ENCODE data around the gene GNAO1.
A peak's percentile ranks its signal among the peaks of the same experiment; 100 is the strongest.

The GNAO1 gene

GRCh38 chr16:56199164-56199563 lies 7.9 kb downstream of the GNAO1 start:
- no peaks in the 10 kb centered on the region for H3K9me3 ChIP-seq (ENCODE audit: low read length)
- H3K4me1 ChIP-seq (ENCODE audit: insufficient read depth, low read length), result peaks cover 90% of the 10 kb centered on the region
- no peaks in the 10 kb centered on the region for H3K36me3 ChIP-seq (ENCODE audit: insufficient read depth, low read length)
- H3K4me3 ChIP-seq (ENCODE audit: low read depth in 1 of 2, low read length in 2 of 2), result no peak overlapping the region
- no peaks in the 10 kb centered on the region for H3K27me3 ChIP-seq (ENCODE audit: control insufficient read depth in 1 of 2, insufficient read depth in 2 of 2, low read length in 2 of 2)
- H3K27ac ChIP-seq (ENCODE audit: low read depth, low read length), result no peak overlapping the region
- no peak overlapping the region for H3K9ac ChIP-seq (ENCODE audit: low read length)

GRCh38 chr16:56201030-56201429 lies 9.7 kb downstream of the GNAO1 start:
- Histone ChIP-seq H3K4me1 (ENCODE audit: insufficient read depth, low read length) (peaks cover 86% of the 10 kb centered on the region), H3K9ac (ENCODE audit: low read length) (no peak overlapping the region), H3K27ac (ENCODE audit: low read depth, low read length) (no peak overlapping the region), H3K36me3 (ENCODE audit: insufficient read depth, low read length) (no peaks in the 10 kb centered on the region), H3K9me3 (ENCODE audit: low read length) (no peaks in the 10 kb centered on the region), H3K4me3 (ENCODE audit: low read depth in 1 of 2, low read length in 2 of 2) (no peak overlapping the region), H3K27me3 (ENCODE audit: control insufficient read depth in 1 of 2, insufficient read depth in 2 of 2, low read length in 2 of 2) (no peaks in the 10 kb centered on the region)

GRCh38 chr16:56202036-56202435 lies 10.7 kb downstream of the GNAO1 start:
- Histone ChIP-seq H3K9me3 (ENCODE audit: low read length) (no peaks in the 10 kb centered on the region), H3K27me3 (ENCODE audit: control insufficient read depth in 1 of 2, insufficient read depth in 2 of 2, low read length in 2 of 2) (no peaks in the 10 kb centered on the region), H3K9ac (ENCODE audit: low read length) (no peak overlapping the region), H3K4me1 (ENCODE audit: insufficient read depth, low read length) (peaks cover 77% of the 10 kb centered on the region), H3K36me3 (ENCODE audit: insufficient read depth, low read length) (no peaks in the 10 kb centered on the region), H3K27ac (ENCODE audit: low read depth, low read length) (no peak overlapping the region), H3K4me3 (ENCODE audit: low read depth in 1 of 2, low read length in 2 of 2) (no peak overlapping the region)

- Histone ChIP-seq H3K27me3 (ENCODE audit: control insufficient read depth in 1 of 2, insufficient read depth in 2 of 2, low read length in 2 of 2) (no peaks in the 10 kb centered on the region), H3K4me1 (ENCODE audit: insufficient read depth, low read length) (peaks cover 66% of the 10 kb centered on the region), H3K4me3 (ENCODE audit: low read depth in 1 of 2, low read length in 2 of 2) (no peak overlapping the region), H3K9me3 (ENCODE audit: low read length) (no peaks in the 10 kb centered on the region), H3K9ac (ENCODE audit: low read length) (no peak overlapping the region), H3K36me3 (ENCODE audit: insufficient read depth, low read length) (no peaks in the 10 kb centered on the region), H3K27ac (ENCODE audit: low read depth, low read length) (no peak overlapping the region)
These were observed 11.8 kb downstream of the GNAO1 start for GRCh38 chr16:56203052-56203451.

- peak overlapping the region; percentile 9 for H3K27ac ChIP-seq (ENCODE audit: low read depth, low read length)
These were observed 13.5 kb downstream of the GNAO1 start for GRCh38 chr16:56204816-56205215.

GRCh38 chr16:56206951-56207350 lies 15.7 kb downstream of the GNAO1 start:
- H3K9me3 ChIP-seq (ENCODE audit: low read length), result no peaks in the 10 kb centered on the region
- no peaks in the 10 kb centered on the region for H3K27me3 ChIP-seq (ENCODE audit: control insufficient read depth in 1 of 2, insufficient read depth in 2 of 2, low read length in 2 of 2)
- no peak overlapping the region for H3K9ac ChIP-seq (ENCODE audit: low read length)
- H3K27ac ChIP-seq (ENCODE audit: low read depth, low read length), result no peak overlapping the region
- H3K4me1 ChIP-seq (ENCODE audit: insufficient read depth, low read length), result peaks cover 55% of the 10 kb centered on the region
- no peak overlapping the region for H3K4me3 ChIP-seq (ENCODE audit: low read depth in 1 of 2, low read length in 2 of 2)
- no peaks in the 10 kb centered on the region for H3K36me3 ChIP-seq (ENCODE audit: insufficient read depth, low read length)

More at GRCh38 chr16:56204816-56205215, 13.5 kb downstream of the GNAO1 start:
- peaks cover 57% of the 10 kb centered on the region for H3K4me1 ChIP-seq (ENCODE audit: insufficient read depth, low read length)
- no peaks in the 10 kb centered on the region for H3K36me3 ChIP-seq (ENCODE audit: insufficient read depth, low read length)
- no peaks in the 10 kb centered on the region for H3K27me3 ChIP-seq (ENCODE audit: control insufficient read depth in 1 of 2, insufficient read depth in 2 of 2, low read length in 2 of 2)
- no peaks in the 10 kb centered on the region for H3K9me3 ChIP-seq (ENCODE audit: low read length)
- H3K9ac ChIP-seq (ENCODE audit: low read length), result no peak overlapping the region
- H3K4me3 ChIP-seq (ENCODE audit: low read depth in 1 of 2, low read length in 2 of 2), result no peak overlapping the region

GRCh38 chr16:56207421-56207820 lies 16.1 kb downstream of the GNAO1 start:
- Histone ChIP-seq H3K9me3 (ENCODE audit: low read length) (no peaks in the 10 kb centered on the region), H3K36me3 (ENCODE audit: insufficient read depth, low read length) (no peaks in the 10 kb centered on the region), H3K27me3 (ENCODE audit: control insufficient read depth in 1 of 2, insufficient read depth in 2 of 2, low read length in 2 of 2) (no peaks in the 10 kb centered on the region), H3K27ac (ENCODE audit: low read depth, low read length) (no peak overlapping the region), H3K9ac (ENCODE audit: low read length) (no peak overlapping the region), H3K4me1 (ENCODE audit: insufficient read depth, low read length) (peaks cover 55% of the 10 kb centered on the region), H3K4me3 (ENCODE audit: low read depth in 1 of 2, low read length in 2 of 2) (no peak overlapping the region)

- peak overlapping the region; percentile 88 for H3K27ac ChIP-seq (ENCODE audit: low read depth, low read length)
- no peaks in the 10 kb centered on the region for H3K9me3 ChIP-seq (ENCODE audit: low read length)
- no peaks in the 10 kb centered on the region for H3K27me3 ChIP-seq (ENCODE audit: control insufficient read depth in 1 of 2, insufficient read depth in 2 of 2, low read length in 2 of 2)
- H3K36me3 ChIP-seq (ENCODE audit: insufficient read depth, low read length), result no peaks in the 10 kb centered on the region
- H3K4me1 ChIP-seq (ENCODE audit: insufficient read depth, low read length), result peaks cover 62% of the 10 kb centered on the region
- peak overlapping the region in 1 of 2 donors; percentile 38 for H3K4me3 ChIP-seq (ENCODE audit: low read depth in 1 of 2, low read length in 2 of 2)
- no peak overlapping the region for H3K9ac ChIP-seq (ENCODE audit: low read length)
These were observed 20.2 kb downstream of the GNAO1 start for GRCh38 chr16:56211435-56211981.

- H3K27ac ChIP-seq (ENCODE audit: low read depth, low read length), result peak overlapping the region; percentile 88
- no peaks in the 10 kb centered on the region for H3K9me3 ChIP-seq (ENCODE audit: low read length)
- H3K4me1 ChIP-seq (ENCODE audit: insufficient read depth, low read length), result peaks cover 62% of the 10 kb centered on the region
- H3K4me3 ChIP-seq (ENCODE audit: low read depth in 1 of 2, low read length in 2 of 2), result peak overlapping the region in 1 of 2 donors; percentile 38
- no peak overlapping the region for H3K9ac ChIP-seq (ENCODE audit: low read length)
- no peaks in the 10 kb centered on the region for H3K27me3 ChIP-seq (ENCODE audit: control insufficient read depth in 1 of 2, insufficient read depth in 2 of 2, low read length in 2 of 2)
- no peaks in the 10 kb centered on the region for H3K36me3 ChIP-seq (ENCODE audit: insufficient read depth, low read length)
These were observed 20.9 kb downstream of the GNAO1 start for GRCh38 chr16:56212144-56212543.

- Histone ChIP-seq H3K27ac (ENCODE audit: low read depth, low read length) (no peak overlapping the region), H3K9me3 (ENCODE audit: low read length) (no peaks in the 10 kb centered on the region), H3K4me3 (ENCODE audit: low read depth in 1 of 2, low read length in 2 of 2) (no peak overlapping the region), H3K36me3 (ENCODE audit: insufficient read depth, low read length) (peaks cover 9% of the 10 kb centered on the region), H3K4me1 (ENCODE audit: insufficient read depth, low read length) (peaks cover 24% of the 10 kb centered on the region), H3K9ac (ENCODE audit: low read length) (no peak overlapping the region), H3K27me3 (ENCODE audit: control insufficient read depth in 1 of 2, insufficient read depth in 2 of 2, low read length in 2 of 2) (no peaks in the 10 kb centered on the region)
These were observed 30.7 kb downstream of the GNAO1 start for GRCh38 chr16:56221995-56222394.

- Histone ChIP-seq H3K36me3 (ENCODE audit: insufficient read depth, low read length) (peaks cover 9% of the 10 kb centered on the region), H3K4me1 (ENCODE audit: insufficient read depth, low read length) (peaks cover 24% of the 10 kb centered on the region), H3K9ac (ENCODE audit: low read length) (no peak overlapping the region), H3K9me3 (ENCODE audit: low read length) (no peaks in the 10 kb centered on the region), H3K27ac (ENCODE audit: low read depth, low read length) (no peak overlapping the region), H3K4me3 (ENCODE audit: low read depth in 1 of 2, low read length in 2 of 2) (no peak overlapping the region), H3K27me3 (ENCODE audit: control insufficient read depth in 1 of 2, insufficient read depth in 2 of 2, low read length in 2 of 2) (no peaks in the 10 kb centered on the region)
These were observed 31.2 kb downstream of the GNAO1 start for GRCh38 chr16:56222474-56222997.
